DND-41 (cell line): ENCODE data around the gene NAT9.

Experiments
- ATAC-seq: fragments of 200-7000 bp; cut with Tn5 transposase; 3 replicates; pipeline ENCODE4 v1.9.1; 2021; ENCODE audit warnings: low read depth; ENCODE audit not compliant: insufficient read depth
- DNase-seq: peaks from one replicate; pipeline ENCODE4 v3.0.0-alpha.2; 2020
- H2AFZ ChIP-seq: 2 replicates; pipeline ENCODE4 v1.6.0; 2012; ENCODE audit warnings: low read depth, low read length
- H3K27ac ChIP-seq: 2 replicates; pipeline ENCODE4 v1.5.1; 2012; ENCODE audit warnings: low read length, inconsistent platforms
- H3K27me3 ChIP-seq: fragments of 200-600 bp; sonication (generic); 2 replicates; pipeline ENCODE4 v1.6.0; 2012; ENCODE audit warnings: low read length, mild to moderate bottlenecking, inconsistent platforms; ENCODE audit not compliant: insufficient read depth, poor library complexity
- H3K36me3 ChIP-seq: 2 replicates; pipeline ENCODE4 v1.5.1; 2012; ENCODE audit warnings: low read length, inconsistent platforms; ENCODE audit not compliant: insufficient read depth
- H3K4me1 ChIP-seq: 2 replicates; pipeline ENCODE4 v1.5.1; 2012; ENCODE audit warnings: mild to moderate bottlenecking, low read length; ENCODE audit not compliant: insufficient read depth
- H3K4me2 ChIP-seq: 2 replicates; pipeline ENCODE4 v1.6.0; 2012; ENCODE audit warnings: mild to moderate bottlenecking, moderate library complexity, low read length, inconsistent platforms; ENCODE audit not compliant: insufficient read depth
- H3K4me3 ChIP-seq, 2 experiments: fragments of 200-600 bp in 1 of 2; shearing (Covaris generic) in 1 of 2; 2 replicates each; pipeline ENCODE4 v1.5.1; 2012 to 2016; ENCODE audit warnings: inconsistent platforms in 2 of 2, low read length in 2 of 2, mild to moderate bottlenecking in 2 of 2, low read depth in 1 of 2, moderate library complexity in 1 of 2
- H3K79me2 ChIP-seq: 2 replicates; pipeline ENCODE4 v1.6.0; 2012; ENCODE audit warnings: low read length, inconsistent platforms; ENCODE audit not compliant: insufficient read depth
- H3K9ac ChIP-seq: 2 replicates; pipeline ENCODE4 v1.6.0; 2012; ENCODE audit warnings: low read depth, mild to moderate bottlenecking, inconsistent platforms, low read length, moderate library complexity
- H3K9me3 ChIP-seq: 2 replicates; pipeline ENCODE4 v1.5.1; 2012; ENCODE audit warnings: low read length, moderate library complexity, mild to moderate bottlenecking, inconsistent platforms; ENCODE audit not compliant: insufficient read depth, severe bottlenecking
- H4K20me1 ChIP-seq: 2 replicates; pipeline ENCODE4 v1.6.0; 2012; ENCODE audit warnings: low read length; ENCODE audit not compliant: insufficient read depth
- CTCF ChIP-seq: IDR thresholded peaks from 2 replicates; pipeline ENCODE4 v1.5.1; 2012; ENCODE audit warnings: borderline replicate concordance, low read length, moderate library complexity, mild to moderate bottlenecking; ENCODE audit not compliant: poor library complexity, severe bottlenecking; ENCODE audit errors: extremely low read depth
- EZH2 ChIP-seq: IDR thresholded peaks from 3 replicates; pipeline ENCODE4 v1.6.1; 2012; ENCODE audit warnings: borderline replicate concordance, low read depth, mild to moderate bottlenecking, moderate library complexity, low read length, inconsistent platforms; ENCODE audit not compliant: severe bottlenecking

The NAT9 gene

DNA sequence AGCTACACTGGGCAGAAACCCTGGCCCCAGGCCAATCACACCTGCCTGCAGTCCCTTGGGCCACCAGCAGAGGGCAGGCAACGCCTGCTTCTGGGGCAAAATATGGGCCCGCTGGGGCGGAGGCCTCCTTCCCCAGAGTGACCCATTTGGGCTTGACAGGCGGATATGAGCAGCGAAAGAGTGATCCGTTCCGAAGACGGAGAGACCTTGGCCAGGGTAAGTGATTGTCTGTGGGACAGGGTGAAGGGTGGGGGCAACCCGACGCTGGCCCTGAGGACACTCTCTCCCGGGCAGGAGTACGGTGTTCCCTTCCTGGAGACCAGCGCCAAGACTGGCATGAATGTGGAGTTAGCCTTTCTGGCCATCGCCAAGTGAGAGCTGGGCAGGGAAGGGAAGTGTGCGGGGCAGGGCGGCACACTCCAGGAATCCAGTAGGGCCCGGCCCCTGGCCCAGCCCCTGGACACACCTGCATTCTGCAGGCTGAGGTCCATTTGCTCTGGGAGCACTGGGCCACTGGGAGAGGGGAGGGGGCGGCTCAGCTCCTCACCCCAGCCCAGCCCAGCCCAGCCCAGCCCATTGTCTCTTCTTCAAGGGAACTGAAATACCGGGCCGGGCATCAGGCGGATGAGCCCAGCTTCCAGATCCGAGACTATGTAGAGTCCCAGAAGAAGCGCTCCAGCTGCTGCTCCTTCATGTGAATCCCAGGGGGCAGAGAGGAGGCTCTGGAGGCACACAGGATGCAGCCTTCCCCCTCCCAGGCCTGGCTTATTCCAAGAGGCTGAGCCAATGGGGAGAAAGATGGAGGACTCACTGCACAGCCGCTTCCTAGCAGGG lies 31.2 kb downstream of the NAT9 start:
- peaks cover 13% of the 10 kb centered on the region; the same call in 1 of the 2 replicates for H3K36me3 ChIP-seq
- H2AFZ ChIP-seq: no peak overlapping the region
- H3K27ac ChIP-seq: peak overlapping the region; percentile 89
- peaks cover 68% of the 10 kb centered on the region for H3K4me1 ChIP-seq
- H3K27me3 ChIP-seq: no peaks in the 10 kb centered on the region
- ATAC-seq: no peak
- no peak overlapping the region for H3K4me2 ChIP-seq
- peak; percentile 74 for DNase-seq
- no peaks in the 10 kb centered on the region for H3K9me3 ChIP-seq
- H3K9ac ChIP-seq: no peak overlapping the region
- H3K79me2 ChIP-seq: peaks cover 30% of the 10 kb centered on the region
- H4K20me1 ChIP-seq: peaks cover 14% of the 10 kb centered on the region
- no peak overlapping the region for H3K4me3 ChIP-seq
- peak; percentile 99 for TF ChIP-seq CTCF
- TF ChIP-seq EZH2: no peak

DNA sequence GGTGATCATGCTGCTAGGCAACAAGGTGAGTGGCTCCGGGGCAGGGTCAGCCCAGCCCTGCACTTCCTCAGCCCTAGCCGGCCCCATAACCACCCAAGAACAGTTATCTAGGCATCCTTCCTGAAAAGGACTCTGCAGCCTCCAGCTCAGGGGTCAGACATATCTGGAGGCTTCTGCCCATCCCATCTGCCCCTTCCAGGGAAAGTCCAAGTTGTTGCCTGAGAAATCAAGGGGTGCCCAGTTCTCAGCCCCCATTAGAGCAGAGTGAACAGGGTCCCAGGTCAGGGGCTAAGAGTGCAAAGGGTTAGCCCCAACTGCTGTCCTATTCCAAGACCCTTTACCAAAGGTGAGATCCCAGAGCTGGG lies 31.8 kb downstream of the NAT9 start:
- peaks cover 8% of the 10 kb centered on the region for H4K20me1 ChIP-seq
- no peaks in the 10 kb centered on the region for H3K9me3 ChIP-seq
- no peak overlapping the region for H3K4me3 ChIP-seq
- peaks cover 24% of the 10 kb centered on the region for H3K79me2 ChIP-seq
- ATAC-seq: no peak
- H2AFZ ChIP-seq: no peak overlapping the region
- H3K36me3 ChIP-seq: peaks cover 7% of the 10 kb centered on the region; the same call in 1 of the 2 replicates
- no peak overlapping the region for H3K9ac ChIP-seq
- peak overlapping the region; percentile 89 for H3K27ac ChIP-seq
- H3K27me3 ChIP-seq: no peaks in the 10 kb centered on the region
- no peak for DNase-seq
- H3K4me1 ChIP-seq: peaks cover 68% of the 10 kb centered on the region
- no peak for TF ChIP-seq EZH2
- no peak for TF ChIP-seq CTCF
- no peak overlapping the region for H3K4me2 ChIP-seq

GRCh38 chr17:74743755-74744154 lies 32.4 kb downstream of the NAT9 start:
- no peaks in the 10 kb centered on the region for H3K9me3 ChIP-seq
- ATAC-seq: no peak
- peak overlapping the region; percentile 49; the same call in 1 of the 2 replicates for H3K9ac ChIP-seq
- H3K36me3 ChIP-seq: peaks cover 2% of the 10 kb centered on the region; the same call in 1 of the 2 replicates
- H3K27ac ChIP-seq: peak overlapping the region; percentile 89
- no peak overlapping the region for H3K4me3 ChIP-seq
- no peak overlapping the region for H2AFZ ChIP-seq
- TF ChIP-seq CTCF (no peak), EZH2 (no peak)
- H3K4me2 ChIP-seq: no peak overlapping the region
- peaks cover 3% of the 10 kb centered on the region for H4K20me1 ChIP-seq
- no peak for DNase-seq
- peaks cover 74% of the 10 kb centered on the region for H3K4me1 ChIP-seq
- no peaks in the 10 kb centered on the region for H3K27me3 ChIP-seq
- peaks cover 22% of the 10 kb centered on the region for H3K79me2 ChIP-seq
